Dermis blood vessel endothelial cell (primary cell): ENCODE results near the gene CEBPA. TPM values are rescaled to one million over a fixed set of nuclear protein-coding genes. Genes with fewer than 3 reads are reported as not detected.
"Not testable (repeated sequence)": the region's sequence is repeated elsewhere in the genome, so short reads cannot be mapped to it uniquely, and the experiment has no call there.

Source experiments
- DNase-seq: peaks from one replicate; pipeline ENCODE4 v3.0.0; 2010
- total RNA-seq: library from RNA; depleted of rRNA; stranded (reverse); fragments of >200 nt; gene quantifications from 2 replicates; pipeline ENCODE4 v1.2.3, GENCODE V29; 2014

CEBPA gene
- total RNA-seq, 1 donor from 2014 or later: 0.17 TPM

DNA sequence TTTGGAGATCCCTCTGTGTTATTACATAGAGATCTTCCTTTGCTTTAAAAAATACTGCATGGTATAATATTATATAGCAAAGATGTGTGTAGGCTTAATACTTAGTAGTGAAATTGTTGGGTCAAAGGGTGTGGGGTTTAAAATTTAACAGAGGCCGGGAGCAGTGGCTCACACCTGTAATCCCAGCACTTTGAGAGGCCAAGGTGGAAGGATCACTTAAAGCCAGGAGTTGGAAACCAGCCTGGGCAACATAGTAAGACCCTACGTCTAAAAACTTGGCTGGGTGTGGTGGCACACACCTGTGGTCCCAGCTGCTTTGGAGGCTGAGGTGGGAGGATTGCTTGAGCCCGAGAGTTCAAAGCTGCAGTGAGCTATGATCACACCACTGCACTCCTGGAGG is 22.3 kb upstream of the CEBPA start:
- DNase-seq: no peak

DNA sequence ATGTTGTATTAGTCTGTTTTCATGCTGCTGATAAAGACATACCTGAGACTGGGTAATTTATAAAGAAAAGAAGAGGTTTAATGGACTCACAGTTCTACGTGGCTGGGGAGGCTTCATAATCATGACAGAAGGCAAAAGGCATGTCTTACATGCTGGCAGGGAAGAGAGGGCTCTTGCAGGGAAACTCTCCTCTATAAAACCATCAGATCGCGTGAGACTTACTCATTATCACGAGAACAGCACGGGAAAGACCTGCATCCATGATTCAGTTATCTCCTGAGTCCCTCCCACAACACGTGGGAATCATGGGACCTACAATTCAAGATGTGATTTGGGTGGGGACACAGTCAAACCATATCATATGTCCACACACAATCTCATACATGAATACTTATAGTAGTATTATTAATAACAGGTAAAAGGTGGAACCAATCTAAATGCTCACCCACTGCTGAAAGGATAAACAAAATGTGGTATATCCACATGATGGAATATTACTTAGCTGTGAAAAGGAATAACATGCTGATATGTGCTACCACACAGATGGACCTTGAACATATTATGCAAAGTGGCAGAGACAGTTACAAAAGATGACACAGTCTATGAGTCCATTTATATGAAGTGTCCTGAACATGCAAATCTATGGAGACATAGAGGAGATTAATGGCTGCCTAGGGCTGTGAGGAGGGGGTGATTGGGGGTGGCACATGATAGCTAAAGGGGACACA is 20.9 kb upstream of the CEBPA start:
- DNase-seq: no peak

DNA sequence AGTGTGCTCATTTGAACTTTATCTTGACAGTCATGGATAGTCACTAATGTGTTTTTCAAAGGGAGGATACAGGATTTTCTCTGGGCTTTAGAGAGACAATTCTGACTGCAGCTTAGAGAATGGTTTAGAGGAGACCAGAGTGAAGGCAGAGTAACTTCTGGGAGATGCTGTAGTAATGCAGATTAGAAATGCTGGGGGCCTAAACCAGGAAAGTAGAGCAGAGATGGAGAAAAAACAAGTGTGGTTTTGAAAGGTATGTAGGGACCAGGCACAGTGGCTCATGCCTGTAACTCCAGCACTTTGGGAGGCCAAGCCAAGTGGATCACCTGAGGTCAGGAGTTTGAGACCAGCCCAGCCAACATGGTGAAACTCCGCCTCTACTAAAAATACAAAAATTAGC is 18.3 kb upstream of the CEBPA start:
- no peak for DNase-seq

DNA sequence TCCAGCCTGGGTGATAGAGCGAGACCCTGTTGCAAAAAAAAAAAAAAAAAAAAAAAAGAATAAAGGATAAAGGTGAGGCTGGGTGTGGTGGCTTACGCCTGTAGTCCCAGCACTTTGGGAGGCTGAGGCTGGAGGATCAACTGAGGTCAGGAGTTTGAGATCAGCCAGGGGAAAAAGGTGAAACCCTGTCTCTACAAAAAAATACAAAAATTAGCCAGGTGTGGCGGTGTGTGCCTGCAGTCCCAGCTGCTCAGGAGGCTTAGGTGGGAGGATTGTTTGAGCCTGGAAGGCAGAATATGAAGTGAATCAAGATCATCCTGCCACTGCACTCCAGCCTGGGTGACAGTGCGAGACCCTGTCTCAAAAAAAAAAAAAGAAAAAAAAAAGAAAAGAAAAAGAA is 15.7 kb upstream of the CEBPA start:
- not testable (repeated sequence) for DNase-seq

GRCh38 chr19:33317517-33317916 is 15.2 kb upstream of the CEBPA start:
- DNase-seq: no peak

GRCh38 chr19:33316541-33317264 is 14.4 kb upstream of the CEBPA start:
- no peak for DNase-seq

GRCh38 chr19:33312808-33313207 is 10.5 kb upstream of the CEBPA start:
- DNase-seq: not testable (repeated sequence)

DNA sequence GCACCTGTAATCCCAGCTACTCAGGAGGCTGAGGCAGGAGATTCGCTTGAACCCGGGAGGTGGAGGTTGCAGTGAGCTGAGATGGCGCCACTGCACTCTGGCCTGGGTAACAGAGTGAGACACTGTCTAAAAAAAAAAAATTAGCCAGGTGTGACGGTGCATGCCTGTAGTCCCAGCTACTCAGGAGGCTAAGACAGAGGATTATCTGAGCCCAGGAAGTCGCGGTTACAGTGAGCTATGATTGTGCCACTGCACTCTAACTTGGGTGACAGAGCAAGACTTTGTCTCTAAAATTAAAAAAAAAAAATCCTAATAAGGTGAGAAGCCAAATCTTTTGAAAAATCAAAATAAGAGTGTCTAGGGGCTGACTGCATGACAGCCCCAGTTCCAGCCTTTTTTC is 9.7 kb upstream of the CEBPA start:
- DNase-seq: no peak

GRCh38 chr19:33311326-33311682 is 9.0 kb upstream of the CEBPA start:
- no peak for DNase-seq

DNA sequence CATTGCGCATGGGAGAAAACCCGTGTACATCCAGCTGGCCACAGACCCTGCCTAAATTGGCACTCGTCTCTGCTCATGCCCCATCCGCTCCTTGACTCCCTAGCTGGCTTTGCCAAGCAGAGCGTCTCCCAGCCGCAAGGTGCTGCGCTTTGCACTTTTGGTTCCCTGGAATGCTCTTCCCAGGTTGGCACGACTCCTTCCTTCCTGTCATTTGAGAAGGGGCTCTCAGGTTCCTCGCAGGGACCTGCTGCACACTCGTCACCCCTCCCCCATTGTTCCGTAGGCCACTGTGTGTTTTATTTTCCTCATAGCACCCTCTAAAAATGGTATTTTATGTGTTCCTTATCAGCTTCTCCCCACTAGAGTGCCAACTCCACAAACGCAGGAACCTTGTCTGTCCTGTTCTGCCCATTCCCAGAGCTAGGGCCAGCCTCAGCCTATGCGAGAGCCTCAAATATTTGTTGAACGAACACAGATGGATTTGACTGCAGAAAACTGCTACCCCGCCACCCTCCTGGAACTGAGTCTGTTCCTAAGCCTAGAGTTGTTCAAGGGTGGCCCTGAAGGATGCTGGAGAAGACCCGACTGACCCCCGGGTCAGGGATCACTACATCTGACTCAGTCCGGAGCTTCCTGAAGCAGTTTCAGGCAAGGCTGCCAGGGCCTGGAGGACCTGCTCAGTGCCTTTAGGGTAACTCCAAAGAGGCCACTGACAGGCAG is 8.4 kb upstream of the CEBPA start:
- no peak for DNase-seq

GRCh38 chr19:33309826-33310225 is 7.5 kb upstream of the CEBPA start:
- no peak for DNase-seq

DNA sequence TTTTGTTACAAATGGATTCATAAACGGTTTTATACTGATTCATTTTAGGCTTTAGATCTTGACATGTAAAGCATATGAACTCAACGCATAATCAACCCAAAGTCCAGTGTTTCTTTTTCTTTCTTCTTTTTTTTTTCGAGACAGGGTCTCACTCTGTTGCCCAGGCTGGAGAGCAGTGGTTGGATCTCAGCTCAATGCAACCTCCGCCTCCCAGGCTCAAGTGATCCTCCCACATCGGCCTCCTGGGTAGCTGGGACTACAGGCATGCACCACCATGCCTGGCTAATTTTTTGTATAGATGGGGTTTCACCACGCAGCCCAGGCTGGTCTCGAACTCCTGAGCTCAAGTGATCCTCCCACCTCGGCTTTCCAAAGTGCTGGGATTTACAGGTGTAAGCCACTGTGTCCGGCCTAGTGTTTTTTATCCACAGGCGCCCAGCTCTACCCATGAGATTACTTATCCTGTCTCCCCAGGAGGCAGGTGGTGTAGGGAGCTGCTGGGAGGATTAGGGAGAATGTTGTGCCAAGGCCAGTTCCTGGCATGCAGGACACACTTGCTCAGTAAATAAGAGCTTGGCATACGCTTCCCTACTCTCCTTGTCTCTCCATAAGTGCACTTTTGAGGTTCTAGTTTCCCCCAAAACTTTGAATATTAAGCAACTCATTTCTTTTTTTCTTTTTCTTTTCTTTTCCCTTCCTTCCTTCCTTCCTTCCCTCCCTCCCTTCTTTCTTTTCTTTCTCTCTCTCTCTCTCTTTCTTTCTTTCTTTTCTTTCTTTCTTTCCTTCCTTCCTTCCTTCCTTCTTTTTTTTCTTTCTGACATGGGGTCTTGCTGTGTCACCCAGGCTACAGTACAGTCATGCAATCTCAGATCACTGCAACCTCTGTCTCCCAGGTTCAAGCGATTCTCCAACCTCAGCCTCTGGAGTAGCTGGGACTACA is 4.8 kb upstream of the CEBPA start:
- no peak for DNase-seq

GRCh38 chr19:33306191-33306590 is 3.9 kb upstream of the CEBPA start:
- no peak for DNase-seq

GRCh38 chr19:33304760-33305647 is 2.7 kb upstream of the CEBPA start:
- no peak for DNase-seq

DNA sequence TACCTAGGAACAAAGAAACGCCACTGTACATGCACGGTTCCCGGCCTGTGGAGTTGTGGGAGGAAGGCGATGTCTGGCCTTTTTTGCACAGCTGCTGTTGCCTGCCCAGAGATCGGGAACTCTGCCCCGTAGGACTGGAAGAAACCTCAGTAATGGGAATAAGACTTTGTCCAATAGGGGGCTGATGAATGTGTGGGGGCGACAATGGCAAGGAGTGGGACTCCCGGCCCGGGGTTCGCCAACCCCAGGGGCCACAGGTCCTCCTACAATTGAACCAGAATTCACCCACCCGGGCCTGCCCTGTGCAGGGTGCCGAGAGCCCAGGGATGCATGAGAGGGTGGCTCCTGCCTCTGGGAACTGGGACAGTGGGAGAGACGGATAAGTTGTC is 2.0 kb upstream of the CEBPA start:
- DNase-seq: no peak

DNA sequence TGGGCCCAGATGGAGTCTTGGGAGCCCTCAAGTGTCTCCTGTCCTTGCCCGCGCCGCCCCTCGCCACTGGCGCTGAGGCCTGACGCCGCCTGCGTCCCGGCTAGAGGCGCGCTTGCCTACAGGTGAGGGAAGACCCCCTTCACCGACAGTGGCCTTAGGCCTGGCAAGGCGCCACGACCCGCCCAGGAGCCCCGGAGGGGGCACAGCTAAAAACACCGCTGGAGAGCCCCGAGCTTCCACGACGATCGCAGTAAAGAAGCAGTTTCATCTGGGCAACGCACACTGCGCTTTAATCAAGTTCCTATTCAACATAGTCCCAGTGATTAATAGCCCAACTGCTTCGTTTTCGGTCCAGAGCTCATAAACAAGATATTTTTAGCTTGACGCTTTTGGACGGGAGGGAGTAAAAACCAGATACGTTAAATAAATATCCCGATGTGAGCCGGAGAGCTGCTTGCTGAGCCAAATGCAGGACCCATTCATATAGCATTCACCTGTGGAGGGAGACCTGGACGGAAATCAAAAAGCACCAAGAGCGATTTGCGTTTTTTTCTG is 1.5 kb upstream of the CEBPA start:
- no peak for DNase-seq

- peak; percentile 56 for DNase-seq
Measured at GRCh38 chr19:33302974-33303790, 848 bp upstream of the CEBPA start.

DNA sequence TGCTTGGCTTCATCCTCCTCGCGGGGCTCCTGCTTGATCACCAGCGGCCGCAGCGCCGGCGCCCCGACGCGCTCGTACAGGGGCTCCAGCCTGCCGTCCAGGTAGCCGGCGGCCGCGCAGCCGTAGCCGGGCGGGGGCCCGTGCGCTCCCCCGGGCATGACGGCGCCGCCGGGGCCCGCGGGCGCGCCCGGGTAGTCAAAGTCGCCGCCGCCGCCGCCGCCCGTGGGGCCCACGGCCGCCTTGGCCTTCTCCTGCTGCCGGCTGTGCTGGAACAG is 497 bp downstream of the CEBPA start:
- no peak for DNase-seq

DNA sequence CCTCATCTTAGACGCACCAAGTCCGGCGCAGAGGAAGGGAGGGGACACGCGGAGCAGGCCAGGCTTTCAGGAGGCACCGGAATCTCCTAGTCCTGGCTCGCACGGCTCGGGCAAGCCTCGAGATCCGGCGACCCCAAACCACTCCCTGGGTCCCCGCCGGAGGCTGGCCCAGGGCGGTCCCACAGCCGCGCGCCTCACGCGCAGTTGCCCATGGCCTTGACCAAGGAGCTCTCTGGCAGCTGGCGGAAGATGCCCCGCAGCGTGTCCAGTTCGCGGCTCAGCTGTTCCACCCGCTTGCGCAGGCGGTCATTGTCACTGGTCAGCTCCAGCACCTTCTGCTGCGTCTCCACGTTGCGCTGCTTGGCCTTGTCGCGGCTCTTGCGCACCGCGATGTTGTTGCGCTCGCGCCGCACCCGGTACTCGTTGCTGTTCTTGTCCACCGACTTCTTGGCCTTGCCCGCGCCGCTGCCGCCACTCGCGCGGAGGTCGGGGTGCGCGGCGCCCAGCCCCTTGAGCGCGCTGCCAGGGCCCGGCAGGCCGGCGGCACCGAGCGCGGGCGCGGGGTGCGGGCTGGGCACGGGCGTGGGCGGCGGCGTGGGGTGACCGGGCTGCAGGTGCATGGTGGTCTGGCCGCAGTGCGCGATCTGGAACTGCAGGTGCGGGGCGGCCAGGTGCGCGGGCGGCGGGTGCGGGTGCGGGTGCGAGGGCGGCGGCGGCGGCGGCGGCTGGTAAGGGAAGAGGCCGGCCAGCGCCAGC is 1.0 kb downstream of the CEBPA start:
- DNase-seq: no peak

- DNase-seq: no peak
Measured at GRCh38 chr19:33300894-33301143, 1.5 kb downstream of the CEBPA start.
